GM12878 (cell line): ENCODE results near the gene ZBTB3. TPM values are rescaled to one million over a fixed set of nuclear protein-coding genes. Genes with fewer than 3 reads are reported as not detected.
A peak's percentile ranks its signal among the peaks of the same experiment; 100 is the strongest.

Source experiments
- CREM ChIP-seq: IDR thresholded peaks from 2 replicates; pipeline ENCODE4 v1.6.1; 2014; ENCODE audit warnings: antibody characterized with exemption, low read depth
- EED ChIP-seq: sonication (generic); IDR thresholded peaks from 2 replicates; pipeline ENCODE4 v1.6.1; 2016; ENCODE audit warnings: antibody characterized with exemption, low read depth
- FOXM1 ChIP-seq: IDR thresholded peaks from 2 replicates; pipeline ENCODE4 v1.6.1; 2012; ENCODE audit warnings: low read depth, mild to moderate bottlenecking, inconsistent platforms, low read length, moderate library complexity
- GABPA ChIP-seq: IDR thresholded peaks from 2 replicates; pipeline ENCODE4 v1.6.1; 2014; ENCODE audit warnings: antibody characterized with exemption, low read depth, mild to moderate bottlenecking, inconsistent platforms
- HCFC1 ChIP-seq: fragments of 150-350 bp; IDR thresholded peaks from 2 replicates; pipeline ENCODE4 v1.6.1; 2014; ENCODE audit warnings: low read length
- HDAC6 ChIP-seq: fragments of 200-600 bp; sonication (generic); IDR thresholded peaks from one replicate; pipeline ENCODE4 v1.8.0; 2017; ENCODE audit warnings: antibody characterized with exemption; ENCODE audit not compliant: unreplicated experiment
- IKZF2 ChIP-seq, 2 experiments: fragments of 450-650 bp; IDR thresholded peaks; 2 replicates each; pipeline ENCODE4 v1.6.1; 2017; ENCODE audit warnings: mild to moderate bottlenecking in 2 of 2, moderate library complexity in 2 of 2
- MEF2A ChIP-seq: IDR thresholded peaks from 2 replicates; pipeline ENCODE4 v1.6.1; 2011; ENCODE audit warnings: low read depth, mild to moderate bottlenecking, low read length, moderate library complexity; ENCODE audit not compliant: insufficient read depth
- MTA3 ChIP-seq: IDR thresholded peaks from 2 replicates; pipeline ENCODE4 v1.6.1; 2012; ENCODE audit warnings: low read length, inconsistent platforms, borderline replicate concordance
- RAD21 ChIP-seq: IDR thresholded peaks from 2 replicates; pipeline ENCODE4 v1.6.1; 2011; ENCODE audit warnings: mild to moderate bottlenecking, low read depth, low read length, moderate library complexity; ENCODE audit not compliant: insufficient read depth
- SIN3A ChIP-seq: IDR thresholded peaks from 2 replicates; pipeline ENCODE4 v1.6.1; 2012; ENCODE audit warnings: low read depth, low read length, improper control_type of control experiment
- SMC3 ChIP-seq: IDR thresholded peaks from 2 replicates; pipeline ENCODE4 v1.6.1; 2011; ENCODE audit warnings: low read length, improper control_type of control experiment, borderline replicate concordance
- SREBF1 ChIP-seq: IDR thresholded peaks from 2 replicates; pipeline ENCODE4 v1.6.1; 2012; ENCODE audit warnings: mild to moderate bottlenecking, low read length
- SUPT20H ChIP-seq: IDR thresholded peaks from 2 replicates; pipeline ENCODE4 v1.6.1; 2011; ENCODE audit warnings: low read depth, mild to moderate bottlenecking, low read length, moderate library complexity, borderline replicate concordance; ENCODE audit not compliant: control insufficient read depth
- ZBED1 ChIP-seq: IDR thresholded peaks from 2 replicates; pipeline ENCODE4 v1.6.1; 2016; ENCODE audit warnings: borderline replicate concordance
- ZNF217 ChIP-seq: fragments of 450-650 bp; IDR thresholded peaks from 2 replicates; pipeline ENCODE4 v1.6.1; 2017; ENCODE audit warnings: antibody characterized with exemption, mild to moderate bottlenecking
- ZNF384 ChIP-seq: IDR thresholded peaks from 2 replicates; pipeline ENCODE4 v1.6.1; 2012; ENCODE audit warnings: low read depth, mild to moderate bottlenecking, low read length, improper control_type of control experiment, borderline replicate concordance
- polyA plus RNA-seq, 11 experiments: library from polyadenylated mRNA; depleted of rRNA in 4 of 11; unstranded in 6 of 11; stranded (reverse) in 5 of 11; fragments of >200 nt; fragmentation: Nextera tagmentation in 4 of 11; fragmentation: Illumina TruSeq in 1 of 11; extraction: Ambion mirVana in 4 of 11; extraction: Trizol in 1 of 11; gene quantifications; 1 replicate in 1 of 11; 2 replicates in 10 of 11; pipeline versions ENCODE4 v1.2.1 to v1.2.3, GENCODE V29; 2011 to 2016; ENCODE audit warnings: inconsistent platforms in 2 of 11, missing spikeins in 2 of 11, low read depth in 1 of 11
- total RNA-seq, 4 experiments: library from RNA; depleted of rRNA in 3 of 4; stranded (reverse); fragments of >200 nt in 3 of 4; fragmentation: Illumina TruSeq in 1 of 4; extraction: Trizol in 1 of 4; gene quantifications; 2 replicates each; pipeline versions ENCODE4 v1.2.1 to v1.2.3, GENCODE V29; 2013 to 2021
- TF ChIP-seq, protein P1 (sequence below): IDR thresholded peaks from 2 replicates; pipeline ENCODE4 v1.6.1; 2011; ENCODE audit warnings: low read depth, mild to moderate bottlenecking, low read length, moderate library complexity, borderline replicate concordance; ENCODE audit errors: extremely low read depth
- TF ChIP-seq, protein P2 (sequence below): IDR thresholded peaks from 2 replicates; pipeline ENCODE4 v1.6.1; 2011; ENCODE audit warnings: borderline replicate concordance, low read depth, mild to moderate bottlenecking, moderate library complexity, mixed read lengths, low read length; ENCODE audit not compliant: insufficient read depth; ENCODE audit errors: extremely low read length
- TF ChIP-seq, protein P3 (sequence below): fragments of 450-650 bp; IDR thresholded peaks from 2 replicates; pipeline ENCODE4 v1.6.1; 2016; ENCODE audit warnings: mild to moderate bottlenecking
- TF ChIP-seq, protein P4 (sequence below): fragments of 450-650 bp; IDR thresholded peaks from 2 replicates; pipeline ENCODE4 v1.6.1; 2017; ENCODE audit warnings: mild to moderate bottlenecking
- TF ChIP-seq, protein P5 (sequence below): fragments of 450-650 bp; formaldehyde crosslinking; IDR thresholded peaks from 2 replicates; pipeline ENCODE4 v1.4.0; 2020; ENCODE audit warnings: mild to moderate bottlenecking, moderate library complexity

The ZBTB3 gene
- total and polyA plus RNA-seq, 10 of the 15 experiments (the other 5 are each of a cell fraction or from before 2014, with no cell fraction given) = 1.4 to 7.7 (median 4.8) TPM

DNA sequence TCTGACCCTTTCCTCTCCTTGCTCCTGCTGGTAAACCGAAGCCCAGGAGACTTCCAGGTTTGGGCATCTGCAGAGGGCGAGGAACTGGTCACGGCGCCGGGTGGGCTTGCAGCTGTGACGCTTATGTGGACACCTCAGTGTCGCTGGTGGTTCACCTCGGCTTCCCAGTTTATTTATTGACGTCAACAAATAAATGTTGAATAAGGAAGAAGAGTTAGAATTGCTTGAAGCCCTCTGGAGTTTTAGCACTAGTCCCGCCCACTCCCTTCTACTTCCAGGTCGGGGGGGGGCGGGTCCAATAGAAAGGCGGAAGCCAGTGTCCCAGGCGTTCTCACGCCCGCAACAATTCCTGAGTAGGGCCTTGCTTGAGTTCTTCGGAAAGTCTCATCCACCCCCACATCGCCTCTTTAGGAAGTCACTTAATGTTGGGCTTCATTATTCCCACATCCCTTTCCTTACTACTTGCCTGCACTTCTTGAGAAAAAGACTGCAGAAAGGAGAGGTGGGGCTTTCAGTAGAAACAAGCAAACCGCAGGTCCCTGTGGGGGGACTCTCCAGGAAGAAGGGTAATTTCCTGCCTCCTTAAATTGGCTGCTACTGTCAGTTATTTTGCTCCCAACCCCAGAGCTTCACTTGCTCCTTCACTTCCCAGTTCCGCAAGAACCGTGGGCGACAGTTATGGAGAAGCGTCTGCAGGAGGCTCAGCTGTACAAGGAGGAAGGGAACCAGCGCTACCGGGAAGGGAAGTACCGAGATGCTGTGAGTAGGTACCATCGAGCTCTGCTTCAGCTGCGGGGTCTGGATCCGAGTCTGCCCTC is 25.6 kb downstream of the ZBTB3 start, which contains the start of gene TTC9C (continued):
- TF ChIP-seq MEF2A = no peak
- TF ChIP-seq, protein P1, sequence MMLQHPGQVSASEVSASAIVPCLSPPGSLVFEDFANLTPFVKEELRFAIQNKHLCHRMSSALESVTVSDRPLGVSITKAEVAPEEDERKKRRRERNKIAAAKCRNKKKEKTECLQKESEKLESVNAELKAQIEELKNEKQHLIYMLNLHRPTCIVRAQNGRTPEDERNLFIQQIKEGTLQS = no peak
- TF ChIP-seq CREM = 0 out of 2 replicates have a peak, but pooled peaks have one; percentile 32
- no peak for TF ChIP-seq RAD21
- TF ChIP-seq ZNF384 = no peak
- TF ChIP-seq SIN3A = no peak; the same call in 1 of the 2 replicates
- peak; percentile 82 to 89 for TF ChIP-seq IKZF2 (IDR thresholded peaks at IDR 0.05)
- no peak for TF ChIP-seq SUPT20H
- TF ChIP-seq MTA3 = no peak
- TF ChIP-seq GABPA = peak; percentile 96
- no peak for TF ChIP-seq SMC3
- no peak for TF ChIP-seq HDAC6
- peak; percentile 79 for TF ChIP-seq EED
- TF ChIP-seq, protein P2, sequence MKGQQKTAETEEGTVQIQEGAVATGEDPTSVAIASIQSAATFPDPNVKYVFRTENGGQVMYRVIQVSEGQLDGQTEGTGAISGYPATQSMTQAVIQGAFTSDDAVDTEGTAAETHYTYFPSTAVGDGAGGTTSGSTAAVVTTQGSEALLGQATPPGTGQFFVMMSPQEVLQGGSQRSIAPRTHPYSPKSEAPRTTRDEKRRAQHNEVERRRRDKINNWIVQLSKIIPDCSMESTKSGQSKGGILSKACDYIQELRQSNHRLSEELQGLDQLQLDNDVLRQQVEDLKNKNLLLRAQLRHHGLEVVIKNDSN = no peak
- peak; percentile 61 for TF ChIP-seq SREBF1
- no peak for TF ChIP-seq ZNF217
- TF ChIP-seq, protein P3, sequence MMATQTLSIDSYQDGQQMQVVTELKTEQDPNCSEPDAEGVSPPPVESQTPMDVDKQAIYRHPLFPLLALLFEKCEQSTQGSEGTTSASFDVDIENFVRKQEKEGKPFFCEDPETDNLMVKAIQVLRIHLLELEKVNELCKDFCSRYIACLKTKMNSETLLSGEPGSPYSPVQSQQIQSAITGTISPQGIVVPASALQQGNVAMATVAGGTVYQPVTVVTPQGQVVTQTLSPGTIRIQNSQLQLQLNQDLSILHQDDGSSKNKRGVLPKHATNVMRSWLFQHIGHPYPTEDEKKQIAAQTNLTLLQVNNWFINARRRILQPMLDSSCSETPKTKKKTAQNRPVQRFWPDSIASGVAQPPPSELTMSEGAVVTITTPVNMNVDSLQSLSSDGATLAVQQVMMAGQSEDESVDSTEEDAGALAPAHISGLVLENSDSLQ = peak; percentile 13; the same call in 1 of the 2 replicates
- TF ChIP-seq, protein P4, sequence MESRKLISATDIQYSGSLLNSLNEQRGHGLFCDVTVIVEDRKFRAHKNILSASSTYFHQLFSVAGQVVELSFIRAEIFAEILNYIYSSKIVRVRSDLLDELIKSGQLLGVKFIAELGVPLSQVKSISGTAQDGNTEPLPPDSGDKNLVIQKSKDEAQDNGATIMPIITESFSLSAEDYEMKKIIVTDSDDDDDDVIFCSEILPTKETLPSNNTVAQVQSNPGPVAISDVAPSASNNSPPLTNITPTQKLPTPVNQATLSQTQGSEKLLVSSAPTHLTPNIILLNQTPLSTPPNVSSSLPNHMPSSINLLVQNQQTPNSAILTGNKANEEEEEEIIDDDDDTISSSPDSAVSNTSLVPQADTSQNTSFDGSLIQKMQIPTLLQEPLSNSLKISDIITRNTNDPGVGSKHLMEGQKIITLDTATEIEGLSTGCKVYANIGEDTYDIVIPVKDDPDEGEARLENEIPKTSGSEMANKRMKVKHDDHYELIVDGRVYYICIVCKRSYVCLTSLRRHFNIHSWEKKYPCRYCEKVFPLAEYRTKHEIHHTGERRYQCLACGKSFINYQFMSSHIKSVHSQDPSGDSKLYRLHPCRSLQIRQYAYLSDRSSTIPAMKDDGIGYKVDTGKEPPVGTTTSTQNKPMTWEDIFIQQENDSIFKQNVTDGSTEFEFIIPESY = no peak
- TF ChIP-seq, protein P5, sequence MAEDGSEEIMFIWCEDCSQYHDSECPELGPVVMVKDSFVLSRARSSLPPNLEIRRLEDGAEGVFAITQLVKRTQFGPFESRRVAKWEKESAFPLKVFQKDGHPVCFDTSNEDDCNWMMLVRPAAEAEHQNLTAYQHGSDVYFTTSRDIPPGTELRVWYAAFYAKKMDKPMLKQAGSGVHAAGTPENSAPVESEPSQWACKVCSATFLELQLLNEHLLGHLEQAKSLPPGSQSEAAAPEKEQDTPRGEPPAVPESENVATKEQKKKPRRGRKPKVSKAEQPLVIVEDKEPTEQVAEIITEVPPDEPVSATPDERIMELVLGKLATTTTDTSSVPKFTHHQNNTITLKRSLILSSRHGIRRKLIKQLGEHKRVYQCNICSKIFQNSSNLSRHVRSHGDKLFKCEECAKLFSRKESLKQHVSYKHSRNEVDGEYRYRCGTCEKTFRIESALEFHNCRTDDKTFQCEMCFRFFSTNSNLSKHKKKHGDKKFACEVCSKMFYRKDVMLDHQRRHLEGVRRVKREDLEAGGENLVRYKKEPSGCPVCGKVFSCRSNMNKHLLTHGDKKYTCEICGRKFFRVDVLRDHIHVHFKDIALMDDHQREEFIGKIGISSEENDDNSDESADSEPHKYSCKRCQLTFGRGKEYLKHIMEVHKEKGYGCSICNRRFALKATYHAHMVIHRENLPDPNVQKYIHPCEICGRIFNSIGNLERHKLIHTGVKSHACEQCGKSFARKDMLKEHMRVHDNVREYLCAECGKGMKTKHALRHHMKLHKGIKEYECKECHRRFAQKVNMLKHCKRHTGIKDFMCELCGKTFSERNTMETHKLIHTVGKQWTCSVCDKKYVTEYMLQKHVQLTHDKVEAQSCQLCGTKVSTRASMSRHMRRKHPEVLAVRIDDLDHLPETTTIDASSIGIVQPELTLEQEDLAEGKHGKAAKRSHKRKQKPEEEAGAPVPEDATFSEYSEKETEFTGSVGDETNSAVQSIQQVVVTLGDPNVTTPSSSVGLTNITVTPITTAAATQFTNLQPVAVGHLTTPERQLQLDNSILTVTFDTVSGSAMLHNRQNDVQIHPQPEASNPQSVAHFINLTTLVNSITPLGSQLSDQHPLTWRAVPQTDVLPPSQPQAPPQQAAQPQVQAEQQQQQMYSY (CRISPR knock-in tag) = no peak
- no peak for TF ChIP-seq FOXM1
- TF ChIP-seq ZBED1 = no peak
- peak; percentile 63 for TF ChIP-seq HCFC1
